GM12872 (cell line): ENCODE results near the gene AGRN.

Experiments
- CTCF ChIP-seq: IDR thresholded peaks from 3 replicates; pipeline ENCODE4 v1.5.1; 2011; ENCODE audit warnings: low read depth, mild to moderate bottlenecking, low read length, moderate library complexity; ENCODE audit not compliant: insufficient read depth

The AGRN gene

GRCh38 chr1:1065265-1065939 lies 45.5 kb downstream of the AGRN start:
- no peak for TF ChIP-seq CTCF

DNA sequence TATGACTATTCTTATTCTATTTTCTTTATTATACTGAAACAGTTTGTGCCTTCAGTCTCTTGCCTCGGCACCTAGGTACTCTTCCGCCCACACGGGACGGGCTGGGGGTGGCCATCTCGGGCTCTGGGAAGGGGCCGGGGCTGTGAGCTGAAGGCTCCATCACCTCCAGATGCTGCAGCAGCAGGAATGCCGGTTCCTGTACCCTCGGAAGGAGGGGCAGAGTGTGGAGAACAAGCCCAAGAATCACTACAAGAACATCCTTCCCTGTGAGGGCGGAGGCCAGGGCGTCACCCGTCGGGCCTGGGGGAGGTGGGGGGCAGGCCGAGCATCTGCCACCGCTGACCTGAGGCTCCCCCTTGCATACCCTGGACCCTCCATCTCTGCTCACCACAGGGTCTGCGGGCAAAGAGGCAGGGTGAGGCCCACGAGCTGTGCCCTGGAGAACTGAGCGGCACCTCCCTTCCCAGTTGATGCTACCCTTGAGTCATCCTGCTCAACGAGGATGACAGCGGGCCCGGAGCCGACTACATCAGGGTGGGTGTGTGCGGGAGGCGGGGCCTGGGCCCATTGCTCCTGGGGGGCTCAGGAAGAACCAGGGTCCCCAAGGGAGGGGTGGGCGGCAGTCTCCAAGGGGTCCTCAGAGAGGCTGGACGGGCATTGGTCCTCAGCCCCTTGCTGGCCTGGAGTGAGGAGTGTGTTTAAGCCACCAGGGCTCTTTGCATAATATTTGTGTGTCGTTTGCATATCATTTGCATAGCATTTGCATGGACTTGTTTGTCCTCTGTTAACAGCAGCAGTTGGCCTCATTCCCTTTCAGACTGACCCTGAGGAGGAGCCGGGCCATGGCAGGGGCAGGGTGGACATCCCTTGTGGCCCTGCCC lies 46.7 kb downstream of the AGRN start:
- no peak for TF ChIP-seq CTCF

DNA sequence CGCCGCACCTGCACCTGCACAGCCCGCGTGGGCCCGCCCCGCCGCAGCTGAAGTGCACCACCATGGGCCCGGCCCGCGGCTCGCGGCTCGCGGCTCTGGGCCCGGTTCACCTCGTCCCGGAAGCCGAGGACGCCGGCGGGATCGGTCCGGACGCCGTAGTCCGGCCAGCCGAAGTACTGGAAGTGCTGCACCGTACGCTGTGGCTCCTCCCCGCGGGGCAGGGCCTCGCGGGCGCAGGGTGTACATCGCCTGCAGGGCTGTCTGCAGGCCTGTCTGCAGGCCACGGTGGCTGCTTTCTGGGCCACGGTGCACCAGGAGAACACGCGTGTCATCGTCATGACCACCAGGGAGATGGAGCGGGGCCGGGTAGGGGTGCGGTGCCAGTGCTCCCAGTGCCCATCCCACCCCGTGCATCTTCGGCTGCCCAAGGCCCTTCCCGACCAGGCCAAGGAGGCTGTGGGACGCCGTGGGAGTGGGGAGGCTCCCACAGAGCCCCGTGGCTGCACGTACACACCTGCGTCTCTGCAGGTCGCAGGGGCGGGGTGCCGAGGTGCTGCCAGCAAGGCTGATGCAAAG lies 47.5 kb downstream of the AGRN start:
- no peak for TF ChIP-seq CTCF

GRCh38 chr1:1067860-1068516 lies 48.1 kb downstream of the AGRN start:
- TF ChIP-seq CTCF: no peak

GRCh38 chr1:1068517-1069055 lies 48.7 kb downstream of the AGRN start:
- no peak for TF ChIP-seq CTCF

- TF ChIP-seq CTCF: no peak
Observed at GRCh38 chr1:1069056-1069710, 49.3 kb downstream of the AGRN start.
